Smooth muscle cell (in vitro differentiated cells): ENCODE data around the gene F11R. TPM values are rescaled to one million over a fixed set of nuclear protein-coding genes. Genes with fewer than 3 reads are reported as not detected.
"Not testable (repeated sequence)": the region's sequence is repeated elsewhere in the genome, so short reads cannot be mapped to it uniquely, and the experiment has no call there.

Experiments
- DNase-seq: peaks from one replicate; lab custom pipeline; 2025; ENCODE audit not compliant: unreplicated experiment; lab: John Stamatoyannopoulos, UW
- H2AFZ ChIP-seq: fragments of 200-600 bp; sonication (generic); 2 replicates; pipeline ENCODE4 v1.6.0; 2016; ENCODE audit warnings: antibody characterized with exemption, low read depth, mild to moderate bottlenecking
- H3F3A ChIP-seq: fragments of 200-600 bp; sonication (generic); 2 replicates; pipeline ENCODE4 v1.6.0; 2017; ENCODE audit warnings: antibody characterized with exemption, low read depth
- H3K27ac ChIP-seq: fragments of 200-600 bp; sonication (generic); 2 replicates; pipeline ENCODE4 v1.5.1; 2016; ENCODE audit warnings: low read depth, mild to moderate bottlenecking
- H3K27me3 ChIP-seq: fragments of 200-600 bp; sonication (generic); 2 replicates; pipeline ENCODE4 v1.6.1; 2016; ENCODE audit warnings: low read depth, mild to moderate bottlenecking
- H3K36me3 ChIP-seq: fragments of 200-600 bp; sonication (generic); 2 replicates; pipeline ENCODE4 v1.5.1; 2016; ENCODE audit warnings: low read depth
- H3K4me1 ChIP-seq: fragments of 200-600 bp; sonication (generic); 2 replicates; pipeline ENCODE4 v1.5.1; 2016; ENCODE audit warnings: low read depth
- H3K4me2 ChIP-seq: fragments of 200-600 bp; sonication (generic); 2 replicates; pipeline ENCODE4 v1.6.0; 2016; ENCODE audit warnings: mild to moderate bottlenecking
- H3K4me3 ChIP-seq: fragments of 200-600 bp; sonication (generic); 2 replicates; pipeline ENCODE4 v1.5.1; 2016; ENCODE audit warnings: mild to moderate bottlenecking
- H3K79me2 ChIP-seq: fragments of 200-600 bp; sonication (generic); 2 replicates; pipeline ENCODE4 v1.6.0; 2016; ENCODE audit warnings: low read depth, mild to moderate bottlenecking
- H3K9ac ChIP-seq: fragments of 200-600 bp; sonication (generic); 2 replicates; pipeline ENCODE4 v1.6.0; 2016; ENCODE audit warnings: low read depth
- H3K9me3 ChIP-seq: fragments of 200-600 bp; sonication (generic); replicated peaks from 2 replicates; pipeline ENCODE4 v1.5.1; 2016; ENCODE audit warnings: low read depth
- H4K20me1 ChIP-seq: fragments of 200-600 bp; sonication (generic); 2 replicates; pipeline ENCODE4 v1.6.0; 2016; ENCODE audit warnings: low read depth
- CTCF ChIP-seq: fragments of 200-600 bp; sonication (generic); IDR thresholded peaks from 2 replicates; pipeline ENCODE4 v1.5.1; 2017; ENCODE audit warnings: borderline replicate concordance, mild to moderate bottlenecking, antibody characterized with exemption; ENCODE audit not compliant: insufficient read depth, poor library complexity, severe bottlenecking
- WGBS: methylation state at CpG from one replicate; pipeline ENCODE4 v1.1.7; 2016; ENCODE audit warnings: low lambda C conversion rate; 5-methylcytosine and 5-hydroxymethylcytosine counted together
- polyA plus RNA-seq: library from polyadenylated mRNA; unstranded; fragments of >200 nt; fragmentation: Nextera tagmentation; extraction: Ambion mirVana; gene quantifications from 2 replicates; pipeline ENCODE4 v1.2.1, GENCODE V29; 2016
- total RNA-seq: library from RNA; depleted of rRNA; stranded (reverse); fragments of >200 nt; gene quantifications from 2 replicates; pipeline ENCODE4 v1.2.3, GENCODE V29; 2014

The F11R gene
- total and polyA plus RNA-seq, 2 experiments from 2014 or later = 26.4 to 57.8 TPM

- Histone ChIP-seq H3K9me3 (no peaks in the 10 kb centered on the region), H3K9ac (no peak overlapping the region), H3K27ac (peak overlapping the region; percentile 29), H2AFZ (no peak overlapping the region), H4K20me1 (peaks cover 7% of the 10 kb centered on the region), H3K27me3 (no peaks in the 10 kb centered on the region), H3K4me1 (peaks cover 11% of the 10 kb centered on the region), H3K4me2 (peak overlapping the region; percentile 64), H3K79me2 (peaks cover 33% of the 10 kb centered on the region), H3F3A (no peaks in the 10 kb centered on the region), H3K36me3 (no peaks in the 10 kb centered on the region), H3K4me3 (peak overlapping the region; percentile 85)
- no peak for DNase-seq
- WGBS = 85% methylated on average over 1 of the region's 1 CpG
- TF ChIP-seq CTCF = no peak
These were observed 2.4 kb downstream of the F11R start for GRCh38 chr1:161018631-161018930.

DNA sequence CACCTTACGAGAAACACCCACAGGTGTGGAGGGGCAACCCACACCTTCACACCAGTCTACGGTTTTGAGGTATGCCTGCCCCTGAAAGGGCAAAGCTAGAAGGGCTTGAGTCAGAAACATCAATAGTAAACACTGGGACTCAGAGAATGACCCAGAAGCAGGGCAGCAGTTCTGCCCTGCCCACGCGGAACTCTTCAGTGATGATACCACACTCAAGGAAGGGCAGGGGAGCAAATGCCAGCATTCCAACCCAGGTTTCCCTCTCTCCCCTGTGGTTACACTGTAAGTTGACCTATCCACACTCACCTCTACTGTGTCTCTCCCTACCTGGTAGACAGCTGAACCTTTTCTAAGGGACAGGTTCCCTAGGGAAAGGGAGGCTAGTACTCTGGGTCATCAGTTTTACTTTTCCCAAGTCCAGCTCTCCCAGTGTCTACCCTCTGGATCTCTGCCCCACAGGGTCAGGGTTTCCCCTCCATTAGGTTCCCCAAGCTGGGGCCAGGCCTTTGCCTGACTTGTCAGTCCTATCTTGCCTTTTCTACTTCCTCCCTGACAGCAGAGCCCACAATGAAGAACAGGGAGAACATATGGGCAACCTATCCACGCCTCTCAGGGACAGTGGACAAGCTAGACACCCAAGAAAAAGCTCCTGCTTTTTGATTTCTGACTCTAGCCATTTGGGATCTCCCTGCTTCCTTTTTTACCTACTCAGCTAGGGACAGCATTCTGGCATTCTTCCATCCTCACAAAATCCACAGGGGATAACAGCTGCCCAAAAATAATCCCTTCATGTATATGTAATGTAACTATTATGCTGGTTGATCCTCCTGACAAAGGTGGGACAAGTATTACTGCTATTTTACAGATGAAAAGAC is 3.0 kb downstream of the F11R start:
- Histone ChIP-seq H2AFZ (no peak overlapping the region), H3K4me2 (peak overlapping the region; percentile 64), H3K79me2 (peaks cover 35% of the 10 kb centered on the region), H3F3A (no peaks in the 10 kb centered on the region), H3K27ac (peak overlapping the region; percentile 71), H3K27me3 (no peaks in the 10 kb centered on the region), H3K9ac (no peak overlapping the region), H3K4me1 (peaks cover 16% of the 10 kb centered on the region), H4K20me1 (peaks cover 7% of the 10 kb centered on the region), H3K36me3 (no peaks in the 10 kb centered on the region), H3K4me3 (peak overlapping the region; percentile 85), H3K9me3 (no peaks in the 10 kb centered on the region)
- no peak for DNase-seq
- no peak for TF ChIP-seq CTCF
- 75% methylated on average over 5 of the region's 5 CpGs for WGBS

- not testable (repeated sequence) for H3K36me3 ChIP-seq, H2AFZ ChIP-seq, H4K20me1 ChIP-seq, H3K9me3 ChIP-seq, H3K4me3 ChIP-seq, H3K27me3 ChIP-seq, DNase-seq, H3K9ac ChIP-seq, H3F3A ChIP-seq
- peaks cover 43% of the 10 kb centered on the region for H3K79me2 ChIP-seq
- peak overlapping the region; percentile 64 for H3K4me2 ChIP-seq
- H3K27ac ChIP-seq = peak overlapping the region; percentile 71
- H3K4me1 ChIP-seq = peaks cover 21% of the 10 kb centered on the region
- WGBS = 54% methylated on average over 7 of the region's 7 CpGs
These were observed 3.8 kb downstream of the F11R start for GRCh38 chr1:161017181-161017580.

- Histone ChIP-seq H3K4me2 (peak overlapping the region; percentile 8), H3K4me1 (peaks cover 20% of the 10 kb centered on the region), H3K79me2 (peaks cover 48% of the 10 kb centered on the region), H3K27ac (peak overlapping the region; percentile 71)
- H3K4me3 ChIP-seq, H4K20me1 ChIP-seq, H3K9ac ChIP-seq, DNase-seq, H3K9me3 ChIP-seq, H3K36me3 ChIP-seq, H3K27me3 ChIP-seq, H2AFZ ChIP-seq, H3F3A ChIP-seq: not testable (repeated sequence)
- WGBS = 53% methylated on average over 1 of the region's 1 CpG
These were observed 4.3 kb downstream of the F11R start for GRCh38 chr1:161016683-161017082.
